Astrocyte (in vitro differentiated cells and primary cell): ENCODE results near the gene REC114. TPM values are rescaled to one million over a fixed set of nuclear protein-coding genes. Genes with fewer than 3 reads are reported as not detected.
A peak's percentile ranks its signal among the peaks of the same experiment; 100 is the strongest.

Source experiments
- DNase-seq: peaks from one replicate; pipeline ENCODE4 v3.0.0-alpha.2; 2010; ENCODE audit warnings: low read depth
- FAIRE-seq: peaks from 2 replicates; lab custom pipeline; 2011; peaks lifted over from hg19 to GRCh38; lab: Jason Lieb, UNC
- H2AFZ ChIP-seq: 2 replicates; pipeline ENCODE4 v1.6.0; 2012; ENCODE audit warnings: low read depth, low read length, inconsistent platforms
- H3K27ac ChIP-seq: 2 replicates; pipeline ENCODE4 v1.5.1; 2011; ENCODE audit warnings: low read depth, low read length, inconsistent platforms
- H3K27me3 ChIP-seq: 2 replicates; pipeline ENCODE4 v1.6.0; 2011; ENCODE audit warnings: low read length, inconsistent platforms; ENCODE audit not compliant: insufficient read depth
- H3K36me3 ChIP-seq: 2 replicates; pipeline ENCODE4 v1.5.1; 2011; ENCODE audit warnings: low read length, inconsistent platforms; ENCODE audit not compliant: insufficient read depth
- H3K4me1 ChIP-seq: 2 replicates; pipeline ENCODE4 v1.5.1; 2011; ENCODE audit warnings: low read length, inconsistent platforms; ENCODE audit not compliant: insufficient read depth
- H3K4me2 ChIP-seq: 2 replicates; pipeline ENCODE4 v1.6.0; 2012; ENCODE audit warnings: low read length, inconsistent platforms
- H3K4me3 ChIP-seq: 2 replicates; pipeline ENCODE4 v1.5.1; 2011; ENCODE audit warnings: low read depth, mild to moderate bottlenecking, low read length, inconsistent platforms; ENCODE audit not compliant: insufficient read depth
- H3K79me2 ChIP-seq: 2 replicates; pipeline ENCODE4 v1.6.0; 2012; ENCODE audit warnings: mild to moderate bottlenecking, low read length, inconsistent platforms; ENCODE audit not compliant: insufficient read depth
- H3K9ac ChIP-seq: 2 replicates; pipeline ENCODE4 v1.6.0; 2012; ENCODE audit warnings: mild to moderate bottlenecking, low read length, inconsistent platforms
- H3K9me3 ChIP-seq: 2 replicates; pipeline ENCODE4 v1.5.1; 2012; ENCODE audit warnings: low read depth, mild to moderate bottlenecking, low read length, inconsistent platforms; ENCODE audit not compliant: insufficient read depth
- H4K20me1 ChIP-seq: 2 replicates; pipeline ENCODE4 v1.6.0; 2012; ENCODE audit warnings: low read length, inconsistent platforms; ENCODE audit not compliant: insufficient read depth
- H3K27ac Mint-ChIP-seq: one replicate; pipeline ENCODE4 v1.8.0; 2021; ENCODE audit warnings: mild to moderate bottlenecking, mixed read lengths; ENCODE audit not compliant: unreplicated experiment
- H3K27me3 Mint-ChIP-seq: one replicate; pipeline ENCODE4 v1.8.0; 2021; ENCODE audit warnings: low read depth, mixed read lengths; ENCODE audit not compliant: unreplicated experiment
- H3K36me3 Mint-ChIP-seq: one replicate; pipeline ENCODE4 v1.8.0; 2021; ENCODE audit warnings: low read depth, mixed read lengths; ENCODE audit not compliant: unreplicated experiment
- H3K4me1 Mint-ChIP-seq: one replicate; pipeline ENCODE4 v1.8.0; 2021; ENCODE audit warnings: low read depth, mixed read lengths; ENCODE audit not compliant: unreplicated experiment
- H3K4me3 Mint-ChIP-seq: one replicate; pipeline ENCODE4 v1.8.0; 2021; ENCODE audit warnings: mild to moderate bottlenecking, moderate library complexity, mixed read lengths; ENCODE audit not compliant: unreplicated experiment
- H3K9me3 Mint-ChIP-seq: one replicate; pipeline ENCODE4 v1.8.0; 2021; ENCODE audit warnings: mild to moderate bottlenecking, mixed read lengths; ENCODE audit not compliant: unreplicated experiment
- EZH2 ChIP-seq: IDR thresholded peaks from 2 replicates; pipeline ENCODE4 v1.6.1; 2012; ENCODE audit warnings: mild to moderate bottlenecking, low read length, inconsistent platforms; ENCODE audit not compliant: insufficient read depth
- total RNA-seq: library from RNA; stranded (reverse); gene quantifications from 2 replicates; pipeline ENCODE4 v1.2.1, GENCODE V29; 2021
- TF ChIP-seq, protein P1 (sequence below): IDR thresholded peaks from 2 replicates; pipeline ENCODE4 v1.5.1; 2011; ENCODE audit warnings: low read depth, mild to moderate bottlenecking, inconsistent platforms, low read length, moderate library complexity; ENCODE audit not compliant: insufficient read depth

Gene REC114
- total RNA-seq, 1 donor from 2014 or later = not detected

DNA sequence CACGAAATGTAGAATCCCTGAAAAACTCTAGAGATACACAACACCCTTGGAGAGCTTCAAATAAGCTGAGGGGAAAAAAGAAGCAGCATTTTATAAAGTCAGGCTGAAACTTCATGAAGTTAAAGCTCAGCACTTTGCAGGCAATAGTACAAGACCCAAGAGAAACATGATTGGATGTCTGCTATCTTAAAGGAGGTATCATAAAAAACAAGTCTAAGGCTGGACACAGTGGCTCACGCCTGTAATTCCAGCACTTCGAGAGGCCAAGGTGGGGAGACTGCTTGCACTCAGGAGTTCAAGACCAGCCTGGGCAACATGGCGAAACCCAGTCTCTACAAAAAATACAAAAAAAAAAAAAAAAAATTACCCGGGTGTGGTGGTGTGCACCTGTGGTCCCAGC lies 147.3 kb downstream of the REC114 start:
- Mint-ChIP-seq H3K36me3 (peaks cover 40% of the 10 kb centered on the region), H3K27ac (no peak overlapping the region)

DNA sequence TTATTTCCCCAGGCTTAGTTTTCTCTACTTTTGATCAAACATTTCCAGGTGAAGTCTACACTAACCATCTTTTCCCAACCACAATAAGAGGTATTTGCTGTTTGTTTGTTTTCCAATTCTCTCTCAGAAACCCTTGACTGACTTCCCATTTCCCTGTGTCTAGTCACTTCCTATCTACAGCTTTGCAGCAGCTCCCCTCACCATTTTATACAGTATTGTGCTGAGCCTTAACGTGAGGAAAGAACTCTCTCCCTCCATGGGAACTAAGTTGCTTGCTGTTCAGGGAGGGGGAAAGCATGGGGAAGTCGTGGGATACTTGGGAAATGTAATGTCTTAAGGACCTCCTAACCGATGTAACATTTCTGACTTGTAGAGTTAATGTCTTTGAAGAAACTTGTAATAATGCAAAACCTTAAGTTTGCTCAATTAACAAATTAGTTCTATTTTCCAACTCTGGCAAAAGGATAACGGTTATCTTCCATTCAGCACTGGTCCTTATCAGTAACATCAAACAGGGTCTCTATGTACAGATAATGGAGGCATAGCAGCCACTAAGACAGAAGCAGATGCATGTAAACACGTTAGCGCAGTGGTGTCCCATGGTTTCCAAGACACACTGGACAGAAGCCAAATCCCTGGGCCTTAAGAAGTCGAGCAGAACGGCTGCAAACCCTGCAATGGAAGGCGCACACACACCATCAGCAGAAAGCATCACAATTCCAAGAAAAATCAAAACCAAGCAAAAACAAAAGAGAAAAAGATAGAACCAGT lies 150.5 kb downstream of the REC114 start:
- no peak overlapping the region for H3K27ac Mint-ChIP-seq
- Histone ChIP-seq H3K36me3 (peaks cover 20% of the 10 kb centered on the region), H3K27me3 (no peaks in the 10 kb centered on the region), H3K4me2 (no peak overlapping the region), H3K4me3 (no peak overlapping the region), H2AFZ (no peak overlapping the region), H3K27ac (no peak overlapping the region), H3K9me3 (no peaks in the 10 kb centered on the region), H3K4me1 (no peaks in the 10 kb centered on the region), H3K9ac (no peak overlapping the region), H4K20me1 (peaks cover 99% of the 10 kb centered on the region), H3K79me2 (peaks cover 97% of the 10 kb centered on the region)
- no peaks in the 10 kb centered on the region for H3K27me3 Mint-ChIP-seq
- H3K4me1 Mint-ChIP-seq = peaks cover 45% of the 10 kb centered on the region
- H3K9me3 Mint-ChIP-seq = no peaks in the 10 kb centered on the region
- TF ChIP-seq, protein P1, sequence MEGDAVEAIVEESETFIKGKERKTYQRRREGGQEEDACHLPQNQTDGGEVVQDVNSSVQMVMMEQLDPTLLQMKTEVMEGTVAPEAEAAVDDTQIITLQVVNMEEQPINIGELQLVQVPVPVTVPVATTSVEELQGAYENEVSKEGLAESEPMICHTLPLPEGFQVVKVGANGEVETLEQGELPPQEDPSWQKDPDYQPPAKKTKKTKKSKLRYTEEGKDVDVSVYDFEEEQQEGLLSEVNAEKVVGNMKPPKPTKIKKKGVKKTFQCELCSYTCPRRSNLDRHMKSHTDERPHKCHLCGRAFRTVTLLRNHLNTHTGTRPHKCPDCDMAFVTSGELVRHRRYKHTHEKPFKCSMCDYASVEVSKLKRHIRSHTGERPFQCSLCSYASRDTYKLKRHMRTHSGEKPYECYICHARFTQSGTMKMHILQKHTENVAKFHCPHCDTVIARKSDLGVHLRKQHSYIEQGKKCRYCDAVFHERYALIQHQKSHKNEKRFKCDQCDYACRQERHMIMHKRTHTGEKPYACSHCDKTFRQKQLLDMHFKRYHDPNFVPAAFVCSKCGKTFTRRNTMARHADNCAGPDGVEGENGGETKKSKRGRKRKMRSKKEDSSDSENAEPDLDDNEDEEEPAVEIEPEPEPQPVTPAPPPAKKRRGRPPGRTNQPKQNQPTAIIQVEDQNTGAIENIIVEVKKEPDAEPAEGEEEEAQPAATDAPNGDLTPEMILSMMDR = no peak
- TF ChIP-seq EZH2 = no peak
- peak; percentile 14 for DNase-seq
- no peak for FAIRE-seq
- H3K4me3 Mint-ChIP-seq = no peak overlapping the region
- peaks cover 23% of the 10 kb centered on the region for H3K36me3 Mint-ChIP-seq

More for the DNA sequence above, 147.3 kb downstream of the REC114 start:
- no peak overlapping the region for H3K4me3 Mint-ChIP-seq
- FAIRE-seq (no peak), DNase-seq (no peak)
- Histone ChIP-seq H3K9me3 (no peaks in the 10 kb centered on the region), H3K4me3 (no peak overlapping the region), H3K79me2 (peaks cover 71% of the 10 kb centered on the region), H3K36me3 (peaks cover 42% of the 10 kb centered on the region), H4K20me1 (peaks cover 92% of the 10 kb centered on the region), H3K27me3 (no peaks in the 10 kb centered on the region), H3K27ac (no peak overlapping the region), H2AFZ (no peak overlapping the region), H3K4me1 (no peaks in the 10 kb centered on the region), H3K4me2 (no peak overlapping the region), H3K9ac (no peak overlapping the region)
- H3K27me3 Mint-ChIP-seq = no peaks in the 10 kb centered on the region
- no peaks in the 10 kb centered on the region for H3K9me3 Mint-ChIP-seq
- H3K4me1 Mint-ChIP-seq = peaks cover 33% of the 10 kb centered on the region
- no peak for TF ChIP-seq EZH2
- TF ChIP-seq, protein P1 = no peak

DNA sequence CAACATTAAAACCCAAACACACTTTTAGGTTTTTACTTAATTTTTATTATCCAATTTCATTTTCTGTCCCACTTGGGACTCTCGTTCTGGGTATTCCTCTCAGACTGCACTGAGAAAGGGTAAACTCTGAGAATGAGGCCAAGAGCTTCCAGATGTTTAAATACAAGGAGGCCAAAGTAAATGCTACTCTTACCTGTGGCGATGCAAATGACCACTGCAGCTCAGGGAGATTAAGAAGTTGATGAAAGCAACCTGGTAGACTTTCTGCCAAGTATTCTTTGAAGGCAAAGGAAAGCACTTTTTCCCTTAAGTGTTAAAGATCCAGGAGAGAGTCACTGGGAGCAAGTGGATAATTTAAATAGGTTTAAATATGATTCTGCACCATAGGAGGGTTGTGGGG lies 151.1 kb downstream of the REC114 start:
- Histone ChIP-seq H3K36me3 (peaks cover 16% of the 10 kb centered on the region), H3K27ac (no peak overlapping the region), H3K79me2 (peaks cover 98% of the 10 kb centered on the region), H4K20me1 (peaks cover 99% of the 10 kb centered on the region), H3K4me1 (no peaks in the 10 kb centered on the region), H3K9me3 (no peaks in the 10 kb centered on the region), H3K27me3 (no peaks in the 10 kb centered on the region), H3K4me2 (no peak overlapping the region), H3K4me3 (no peak overlapping the region), H2AFZ (no peak overlapping the region), H3K9ac (no peak overlapping the region)
- Mint-ChIP-seq H3K9me3 (no peaks in the 10 kb centered on the region), H3K4me1 (peaks cover 51% of the 10 kb centered on the region), H3K27me3 (no peaks in the 10 kb centered on the region), H3K4me3 (no peak overlapping the region), H3K27ac (no peak overlapping the region), H3K36me3 (peaks cover 19% of the 10 kb centered on the region)
- FAIRE-seq = no peak
- TF ChIP-seq EZH2 = no peak
- TF ChIP-seq, protein P1 = no peak
- no peak for DNase-seq
